COLO668 (cell line): ENCODE results near the gene SLC6A6.
"Not testable (repeated sequence)": the region's sequence is repeated elsewhere in the genome, so short reads cannot be mapped to it uniquely, and the experiment has no call there.

Source experiments
- DNase-seq: peaks from one replicate; lab custom pipeline; 2025; ENCODE audit not compliant: unreplicated experiment; lab: John Stamatoyannopoulos, UW

Gene SLC6A6

GRCh38 chr3:14505001-14505802 is 102.8 kb downstream of the SLC6A6 start:
- no peak for DNase-seq

- DNase-seq, result no peak
Observed at GRCh38 chr3:14505803-14506500, 103.5 kb downstream of the SLC6A6 start.

GRCh38 chr3:14506626-14507304 is 104.4 kb downstream of the SLC6A6 start:
- no peak for DNase-seq

- peak; percentile 27 for DNase-seq
Observed at GRCh38 chr3:14507305-14507741, 104.9 kb downstream of the SLC6A6 start.

GRCh38 chr3:14507757-14508504 is 105.5 kb downstream of the SLC6A6 start:
- DNase-seq, result no peak

- no peak for DNase-seq
Observed at GRCh38 chr3:14508505-14508819, 106.1 kb downstream of the SLC6A6 start.

GRCh38 chr3:14508966-14509795 is 106.8 kb downstream of the SLC6A6 start:
- DNase-seq, result peak; percentile 54

GRCh38 chr3:14509796-14510100 is 107.3 kb downstream of the SLC6A6 start:
- DNase-seq, result no peak

- no peak for DNase-seq
Observed at GRCh38 chr3:14510838-14511622, 108.6 kb downstream of the SLC6A6 start.

GRCh38 chr3:14511623-14512280 is 109.3 kb downstream of the SLC6A6 start:
- no peak for DNase-seq

- no peak for DNase-seq
Observed at GRCh38 chr3:14512281-14512941, 110.0 kb downstream of the SLC6A6 start.

GRCh38 chr3:14512942-14513327 is 110.5 kb downstream of the SLC6A6 start:
- DNase-seq, result no peak

- no peak for DNase-seq
Observed at GRCh38 chr3:14513566-14514322, 111.3 kb downstream of the SLC6A6 start.

GRCh38 chr3:14514323-14514720 is 111.9 kb downstream of the SLC6A6 start:
- DNase-seq, result no peak

GRCh38 chr3:14515526-14515925 is 113.1 kb downstream of the SLC6A6 start:
- not testable (repeated sequence) for DNase-seq

GRCh38 chr3:14516738-14517345 is 114.4 kb downstream of the SLC6A6 start:
- no peak for DNase-seq

GRCh38 chr3:14517601-14518431 is 115.4 kb downstream of the SLC6A6 start:
- DNase-seq, result no peak
